Superior temporal gyrus (tissue), 1 donor: ENCODE data around the gene ARMH3.
"Not testable (repeated sequence)": the region's sequence is repeated elsewhere in the genome, so short reads cannot be mapped to it uniquely, and the experiment has no call there.

Experiments used
- DNase-seq: peaks from one replicate; pipeline ENCODE4 v3.0.0-alpha.2; 2016; ENCODE audit errors: extremely low spot score

The ARMH3 gene

DNA sequence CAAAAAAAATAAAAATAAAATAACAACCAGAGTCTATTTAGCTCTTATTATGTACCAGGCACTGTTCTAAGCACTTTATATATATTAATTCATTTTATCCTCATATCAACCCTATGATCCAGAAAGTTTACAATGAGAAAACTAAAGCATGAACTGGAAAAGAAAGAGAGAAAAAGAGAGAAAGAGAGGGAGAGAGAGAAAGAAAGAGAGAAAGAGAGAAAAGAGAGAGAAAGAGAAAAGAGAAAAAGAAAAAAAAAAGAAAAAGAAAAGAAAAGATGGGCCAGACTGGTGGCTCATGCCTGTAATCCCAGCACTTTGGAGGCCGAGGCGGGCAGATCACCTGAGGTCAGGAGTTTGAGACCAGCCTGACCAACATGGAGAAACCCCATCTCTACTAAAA lies 9.9 kb downstream of the ARMH3 start:
- no peak for DNase-seq

DNA sequence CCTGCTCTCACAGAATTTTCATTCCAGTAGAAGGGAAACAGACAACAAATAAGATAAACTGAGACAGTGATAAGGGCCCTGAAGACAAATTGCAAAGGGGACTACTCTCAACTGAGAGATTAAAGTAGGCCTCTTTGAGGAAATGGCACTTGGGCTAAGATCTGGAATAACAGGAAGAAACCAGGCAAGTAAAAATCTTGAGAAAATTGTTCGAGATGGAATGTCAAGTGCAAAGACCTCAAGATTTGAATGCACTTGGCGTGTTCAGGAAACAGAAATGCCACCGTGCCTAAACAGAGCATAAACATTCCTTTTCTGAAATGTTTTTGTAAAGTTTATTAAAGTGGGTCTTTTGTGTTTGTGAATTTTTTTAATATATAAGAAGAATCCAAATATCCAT lies 10.7 kb downstream of the ARMH3 start:
- DNase-seq: no peak

DNA sequence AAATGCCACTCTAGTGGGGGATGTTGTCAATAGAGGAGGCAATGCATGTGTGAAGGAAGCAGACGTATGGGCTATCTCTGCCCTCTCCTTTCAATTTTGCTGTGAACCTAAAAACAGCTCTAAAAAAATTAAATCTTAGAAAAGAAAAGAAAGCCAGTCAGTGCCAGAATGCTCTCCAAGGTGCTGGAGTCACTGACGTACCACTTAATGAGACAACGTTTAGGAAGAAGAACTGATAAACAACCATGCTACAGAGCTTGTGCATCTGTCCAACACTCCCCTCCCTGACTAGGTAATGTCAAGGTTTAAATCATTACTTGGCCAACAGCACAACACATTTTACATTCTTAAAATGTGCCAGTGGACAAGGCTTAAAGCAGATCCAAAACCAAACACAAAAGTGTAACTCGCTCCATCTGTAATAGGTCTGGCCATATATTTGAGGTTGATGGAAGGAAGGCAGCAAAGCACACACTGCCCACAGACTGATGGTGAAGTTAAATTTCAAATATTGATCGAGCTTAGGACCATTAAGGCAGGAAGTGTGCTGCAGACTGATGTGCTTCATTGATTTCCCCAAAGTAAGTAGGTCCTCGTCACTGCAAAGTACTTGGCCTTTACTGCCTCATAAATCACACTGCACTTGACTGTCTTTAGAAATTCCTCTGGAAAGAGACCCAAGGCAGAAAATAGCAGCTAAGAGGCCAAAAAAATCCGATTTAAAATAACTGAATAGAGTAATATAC lies 15.5 kb downstream of the ARMH3 start:
- no peak for DNase-seq

DNA sequence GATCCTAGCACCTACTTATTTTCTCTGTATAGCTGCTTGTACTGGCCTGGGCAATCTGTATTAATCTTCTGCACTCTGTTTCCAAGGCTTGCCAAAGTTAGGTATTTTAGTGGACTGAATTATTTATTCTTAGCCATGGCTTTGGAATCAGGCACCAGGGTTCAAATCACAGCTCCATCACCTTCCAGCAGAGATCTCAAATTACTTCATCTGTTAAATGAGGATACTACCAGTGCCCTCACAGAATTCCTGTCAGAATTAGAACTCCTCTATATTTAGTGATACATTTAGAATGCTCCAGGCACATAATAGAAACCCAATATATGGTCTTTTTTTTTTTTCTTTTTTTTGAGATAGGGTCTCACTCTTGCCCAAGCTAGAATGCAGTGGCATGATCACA lies 17.6 kb downstream of the ARMH3 start:
- no peak for DNase-seq

DNA sequence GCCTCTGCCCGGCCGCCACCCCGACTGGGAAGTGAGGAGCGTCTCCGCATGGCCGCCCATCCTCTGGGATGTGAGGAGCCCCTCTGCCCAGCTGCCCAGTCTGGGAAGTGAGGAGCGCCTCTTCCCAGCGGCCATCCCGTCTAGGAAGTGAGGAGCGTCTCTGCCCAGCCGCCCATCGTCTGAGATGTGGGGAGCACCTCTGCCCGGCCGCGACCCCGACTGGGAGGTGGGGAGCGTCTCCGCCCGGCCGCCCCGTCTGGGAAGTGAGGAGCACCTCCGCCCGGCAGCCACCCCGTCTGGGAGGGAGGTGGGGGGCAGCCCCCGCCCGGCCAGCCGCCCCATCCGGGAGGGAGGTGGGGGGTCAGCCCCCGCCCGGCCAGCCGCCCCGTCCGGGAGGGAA lies 20.2 kb downstream of the ARMH3 start:
- not testable (repeated sequence) for DNase-seq

DNA sequence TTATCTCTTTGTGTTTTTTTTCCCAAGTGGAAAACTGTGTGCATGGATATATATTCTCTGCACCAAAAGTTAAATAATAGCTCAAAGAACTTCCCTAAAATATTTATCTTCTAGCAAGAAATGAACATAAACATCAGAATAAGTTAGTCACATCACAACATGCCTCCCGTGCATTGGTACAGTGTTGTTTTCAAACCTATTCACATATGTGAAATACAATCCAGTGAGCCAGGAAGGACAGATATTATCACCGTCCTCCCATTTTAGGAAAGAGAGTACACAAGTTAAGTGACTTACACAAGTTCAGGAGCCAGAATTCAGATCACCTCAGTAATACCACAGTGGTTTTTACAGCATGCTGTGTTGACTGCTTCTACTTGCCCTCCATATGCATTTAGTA lies 22.2 kb downstream of the ARMH3 start:
- DNase-seq: no peak

DNA sequence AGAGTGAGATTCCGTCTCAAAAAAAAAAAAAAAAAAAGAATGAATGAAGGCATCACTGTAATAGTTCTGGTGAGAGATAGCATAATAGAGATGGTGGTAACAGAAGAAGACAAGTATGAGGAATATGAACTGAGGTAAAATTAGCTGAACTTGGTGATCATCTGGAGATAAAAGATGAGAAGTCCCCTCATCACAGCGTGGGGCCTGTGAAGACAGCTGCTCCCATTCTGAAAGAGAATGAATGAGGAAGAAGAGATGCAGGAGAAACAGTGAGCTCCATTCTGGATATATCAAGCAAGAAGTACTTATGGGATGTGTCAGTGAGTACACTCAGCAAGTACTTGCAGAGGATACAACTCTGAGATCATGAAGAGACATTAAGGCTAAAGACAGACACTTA lies 28.7 kb downstream of the ARMH3 start:
- no peak for DNase-seq

DNA sequence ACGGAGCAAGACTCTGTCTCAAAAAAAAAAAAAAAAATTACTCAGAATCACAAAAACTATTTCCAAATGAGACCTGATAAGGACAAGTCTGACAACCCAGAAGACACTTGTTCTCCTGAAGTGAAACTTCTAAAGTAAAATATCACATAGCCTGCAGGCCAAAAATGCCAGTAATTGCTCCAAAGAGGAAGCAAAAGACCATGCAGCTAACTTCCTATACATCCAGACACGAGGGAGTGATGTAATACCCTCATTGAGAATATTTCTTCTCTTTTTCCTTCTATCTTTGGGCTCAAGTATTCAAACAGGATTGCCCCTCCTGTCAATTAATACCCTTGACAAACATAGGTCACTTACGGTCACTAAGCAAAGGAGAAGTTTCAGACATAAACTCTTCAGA lies 31.2 kb downstream of the ARMH3 start:
- DNase-seq: no peak

DNA sequence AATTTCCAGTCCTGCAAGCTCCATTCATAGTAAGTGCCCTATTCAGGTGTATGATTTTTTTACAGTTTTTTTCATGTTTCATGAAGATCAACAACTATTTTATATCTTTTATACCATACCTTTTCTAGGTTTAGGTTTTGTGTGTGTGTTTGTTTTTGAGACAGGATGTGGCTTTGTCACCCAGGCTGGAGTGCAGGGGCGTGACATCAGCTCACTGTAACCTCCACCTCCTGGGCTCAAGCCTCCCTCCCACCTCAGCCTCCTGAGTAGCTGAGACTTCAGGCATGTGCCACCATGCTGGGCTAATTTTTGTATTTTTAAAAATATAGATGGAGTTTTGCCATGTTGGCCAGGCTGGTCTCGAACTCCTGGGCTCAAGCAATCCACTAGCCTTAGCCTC lies 35.0 kb downstream of the ARMH3 start:
- DNase-seq: no peak

DNA sequence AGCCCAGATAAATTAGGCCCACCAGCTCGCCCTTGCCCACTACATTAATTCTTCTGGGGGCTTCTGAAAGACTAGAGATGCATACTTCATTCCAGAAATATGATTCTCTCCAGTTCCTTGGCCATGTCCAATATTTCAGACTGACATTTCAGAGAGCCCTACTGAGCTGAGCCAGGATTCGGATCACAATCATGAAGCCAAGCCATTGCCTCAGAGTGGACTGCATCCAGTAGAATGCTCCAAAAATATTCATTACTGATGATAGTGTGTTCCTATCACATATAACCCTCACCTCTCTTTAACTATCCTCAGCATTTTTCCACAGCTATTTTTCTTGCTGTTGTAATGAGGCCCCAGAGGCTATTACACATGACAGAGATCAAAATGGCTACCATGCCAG lies 38.7 kb downstream of the ARMH3 start:
- no peak for DNase-seq

DNA sequence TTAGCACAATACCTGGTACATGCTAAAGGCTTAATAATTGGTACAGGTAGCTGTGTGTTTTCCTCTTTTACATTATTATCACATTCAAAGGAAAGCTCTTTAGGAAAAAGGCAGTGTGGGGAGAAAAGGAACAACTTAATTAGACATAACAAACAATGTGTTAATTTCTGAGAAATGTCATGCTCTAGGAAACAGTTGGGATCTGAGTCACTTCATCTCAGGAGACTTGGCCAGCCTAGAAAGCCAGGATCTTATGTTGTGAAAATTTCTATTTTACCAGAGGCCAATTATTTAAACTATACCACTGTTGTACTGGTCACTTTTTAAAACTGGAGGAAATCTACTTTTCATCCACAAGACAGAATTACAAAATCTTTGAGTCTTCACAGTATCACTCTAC lies 39.6 kb downstream of the ARMH3 start:
- no peak for DNase-seq

DNA sequence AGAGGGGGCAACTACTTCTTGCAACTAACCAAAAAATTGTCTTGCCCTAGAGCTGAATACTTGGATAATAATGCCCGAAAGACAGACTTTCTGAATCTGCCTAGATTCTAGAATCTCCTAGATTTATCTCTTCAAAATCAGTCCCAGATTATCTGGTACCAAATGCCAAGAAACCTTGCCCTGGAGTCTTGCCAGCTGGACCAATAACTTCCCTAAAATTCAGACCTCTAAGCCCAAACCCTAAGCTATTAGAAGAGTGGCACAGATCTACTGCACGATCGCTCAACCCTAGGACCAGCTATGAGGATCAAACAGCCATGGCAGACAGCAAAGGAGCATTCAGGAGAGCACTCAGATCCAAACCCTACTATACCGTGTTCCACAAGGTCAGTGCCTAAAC lies 45.0 kb downstream of the ARMH3 start:
- DNase-seq: no peak

DNA sequence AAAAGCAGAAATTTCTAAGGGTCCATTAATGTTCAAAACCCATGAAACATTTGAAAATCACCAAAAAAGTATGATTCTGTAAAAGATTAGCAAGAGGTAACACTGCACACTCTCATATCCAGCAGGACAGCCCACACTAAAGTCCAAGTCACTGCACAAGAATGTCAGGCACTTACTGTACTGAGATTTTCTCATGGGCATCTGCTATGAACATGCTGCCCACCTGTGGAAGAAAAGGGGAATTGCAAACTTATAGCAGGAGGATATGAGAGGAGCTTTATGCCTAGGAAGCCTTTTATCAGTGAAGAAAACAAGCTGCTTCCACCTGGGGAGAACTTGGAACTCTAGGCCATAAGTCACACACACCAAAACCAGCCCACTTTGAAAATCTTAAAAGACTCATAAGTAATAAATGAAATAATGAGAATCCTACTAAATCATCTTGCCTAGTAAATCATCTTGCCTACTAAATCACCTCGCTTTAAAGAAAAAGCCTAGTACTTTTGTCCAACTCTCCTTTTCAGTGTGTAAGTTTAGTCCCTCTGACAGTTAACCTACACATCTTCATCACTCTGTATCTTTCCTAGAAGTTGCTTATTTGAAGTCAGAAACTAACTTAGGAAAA lies 46.1 kb downstream of the ARMH3 start:
- DNase-seq: peak; percentile 89

DNA sequence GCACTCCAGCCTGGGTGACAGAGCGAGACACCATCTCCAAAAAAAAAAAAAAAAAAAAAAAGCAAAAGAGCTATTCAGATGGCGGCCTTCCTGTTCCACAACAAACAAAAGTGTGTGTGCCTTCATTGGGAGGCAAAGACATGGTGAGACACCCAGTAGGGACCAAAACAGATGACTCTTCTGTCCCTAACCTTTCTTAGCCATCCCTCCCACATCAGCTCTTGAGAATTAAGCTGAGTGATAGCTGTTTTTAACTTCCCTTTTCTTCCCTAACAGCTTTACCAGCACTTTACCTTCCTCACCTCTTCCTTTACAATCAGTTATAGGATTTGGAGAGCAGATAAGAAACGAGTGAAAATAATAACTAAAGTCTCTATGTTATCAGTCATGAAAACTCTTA lies 48.2 kb downstream of the ARMH3 start:
- DNase-seq: no peak

DNA sequence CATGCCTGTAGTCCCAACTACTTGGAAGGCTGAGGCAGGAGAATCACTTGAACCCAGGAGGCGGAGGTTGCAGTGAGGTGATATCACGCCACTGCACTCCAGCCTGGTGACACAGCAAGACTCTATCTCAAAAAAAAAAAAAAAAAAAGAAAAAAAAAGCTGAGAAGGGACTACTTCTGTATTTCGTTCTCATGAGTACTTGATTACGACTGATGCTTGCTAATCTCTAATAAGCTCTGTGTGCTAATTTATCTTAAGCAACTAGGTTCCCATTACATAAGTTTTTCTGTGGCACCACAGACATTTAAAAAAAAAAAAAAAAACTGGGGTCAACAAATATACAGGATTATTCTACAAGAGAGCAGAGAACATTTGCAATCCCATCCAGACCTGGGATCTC lies 48.9 kb downstream of the ARMH3 start:
- not testable (repeated sequence) for DNase-seq

DNA sequence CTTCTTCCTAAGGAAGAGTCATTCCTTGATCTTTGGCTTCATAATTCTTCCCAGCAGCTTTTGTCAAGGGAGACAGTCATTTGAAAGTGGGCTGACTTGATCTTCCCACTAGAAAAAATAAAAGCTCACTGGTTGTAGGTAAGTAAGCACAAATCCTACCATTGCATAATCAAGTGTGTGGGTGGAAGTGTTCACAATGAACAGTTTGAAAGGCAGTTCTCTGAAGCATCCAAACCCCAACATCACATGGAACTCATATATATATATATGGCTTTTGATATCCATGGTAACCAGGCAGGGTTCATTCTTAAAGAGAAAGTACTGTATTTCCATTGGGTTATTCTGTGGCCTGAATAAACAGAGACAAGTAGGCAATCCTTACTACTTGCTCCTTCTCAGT lies 51.6 kb downstream of the ARMH3 start:
- DNase-seq: peak; percentile 75

DNA sequence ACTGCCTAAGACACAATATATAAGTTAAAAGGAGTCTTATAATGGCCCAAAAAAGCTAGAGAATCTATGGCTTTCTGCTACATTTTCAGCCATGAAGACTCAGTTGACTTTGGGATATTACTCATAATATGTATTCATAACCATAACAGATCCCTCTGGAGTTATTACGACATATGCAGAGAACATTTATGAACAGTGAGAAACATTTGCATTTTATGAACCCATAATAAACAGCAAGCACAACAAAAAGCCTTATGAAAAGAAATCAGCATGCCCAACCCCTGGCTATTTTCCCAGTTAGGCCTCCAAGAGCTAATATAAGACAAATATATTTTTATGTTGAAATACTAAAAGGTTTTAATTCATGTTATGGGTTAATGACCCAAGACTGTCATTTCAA lies 52.4 kb downstream of the ARMH3 start:
- no peak for DNase-seq

DNA sequence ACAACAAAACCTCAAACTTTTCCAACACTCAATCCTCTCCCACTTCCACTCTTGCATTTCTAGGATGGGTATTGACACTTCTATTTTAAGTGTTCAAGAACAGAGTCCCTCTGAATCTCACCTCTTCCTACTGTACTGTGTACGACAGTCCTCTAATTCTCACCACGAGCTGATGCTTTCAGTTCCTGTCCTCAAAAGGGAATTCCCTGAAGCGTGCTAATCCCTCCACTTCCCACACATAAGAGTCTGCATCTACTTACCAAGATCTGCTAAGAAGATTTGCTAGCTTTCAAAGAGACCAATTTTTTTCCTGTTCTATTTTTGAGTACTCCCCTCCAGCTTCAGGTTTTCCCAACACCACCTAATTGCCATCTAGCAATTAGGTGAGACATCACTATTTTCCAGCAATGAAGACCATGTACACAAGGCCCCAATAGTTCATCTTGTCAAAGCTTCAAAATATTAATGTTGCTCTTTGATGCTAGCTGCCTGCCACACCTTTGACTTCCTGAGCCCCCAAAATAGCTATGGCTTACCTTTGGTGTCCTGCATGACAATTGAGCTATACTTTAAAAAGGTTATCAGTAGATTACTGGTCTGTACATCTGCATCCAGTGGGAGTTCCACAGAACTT lies 54.4 kb downstream of the ARMH3 start:
- DNase-seq: peak; percentile 34

DNA sequence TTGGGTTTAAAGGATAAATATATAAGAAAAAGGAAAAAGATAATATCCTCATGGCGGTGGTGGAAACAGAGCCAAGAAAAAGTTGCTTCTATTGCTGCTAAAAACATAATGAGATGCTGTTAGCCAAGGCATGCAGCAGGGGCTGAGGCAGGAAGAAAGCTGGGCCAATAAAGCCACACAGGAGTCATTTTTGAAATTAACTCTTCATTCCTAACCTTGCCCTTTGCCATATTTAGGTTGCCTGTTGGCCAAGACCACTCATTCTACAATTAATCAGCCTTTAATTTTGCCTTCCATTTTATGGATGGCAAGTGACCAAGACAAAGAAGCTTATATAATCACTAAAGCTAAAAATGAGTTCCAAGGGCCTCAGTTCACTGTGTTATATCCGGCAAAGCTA lies 58.2 kb downstream of the ARMH3 start:
- DNase-seq: no peak

DNA sequence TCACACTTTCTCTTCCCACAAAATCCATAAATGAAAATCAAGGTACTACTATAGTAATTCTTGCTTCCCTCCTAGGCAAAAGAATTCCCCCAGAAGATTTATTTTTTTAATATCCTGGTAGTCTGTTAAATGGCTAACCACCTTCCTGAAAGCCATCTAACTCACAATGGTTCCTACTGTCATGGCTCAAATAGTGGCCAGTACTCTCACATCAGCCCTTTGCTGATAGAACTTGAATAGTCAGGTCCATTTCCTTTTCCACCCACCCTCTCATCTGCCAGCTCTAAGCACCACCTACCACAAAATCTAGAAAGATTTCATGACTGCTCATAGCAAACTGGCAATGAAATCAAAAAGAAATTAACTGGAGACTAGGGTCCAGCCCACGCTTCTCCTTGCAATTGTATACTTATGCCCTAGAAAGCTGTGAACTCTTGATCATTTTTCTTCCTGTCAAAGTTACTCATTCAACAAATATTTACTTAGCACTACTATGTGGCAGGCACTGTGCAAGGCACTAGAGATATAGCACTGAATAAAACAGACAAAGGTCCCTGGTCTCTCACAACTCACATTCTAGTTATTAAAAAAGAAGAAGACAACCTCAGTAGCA lies 60.4 kb downstream of the ARMH3 start:
- DNase-seq: no peak

DNA sequence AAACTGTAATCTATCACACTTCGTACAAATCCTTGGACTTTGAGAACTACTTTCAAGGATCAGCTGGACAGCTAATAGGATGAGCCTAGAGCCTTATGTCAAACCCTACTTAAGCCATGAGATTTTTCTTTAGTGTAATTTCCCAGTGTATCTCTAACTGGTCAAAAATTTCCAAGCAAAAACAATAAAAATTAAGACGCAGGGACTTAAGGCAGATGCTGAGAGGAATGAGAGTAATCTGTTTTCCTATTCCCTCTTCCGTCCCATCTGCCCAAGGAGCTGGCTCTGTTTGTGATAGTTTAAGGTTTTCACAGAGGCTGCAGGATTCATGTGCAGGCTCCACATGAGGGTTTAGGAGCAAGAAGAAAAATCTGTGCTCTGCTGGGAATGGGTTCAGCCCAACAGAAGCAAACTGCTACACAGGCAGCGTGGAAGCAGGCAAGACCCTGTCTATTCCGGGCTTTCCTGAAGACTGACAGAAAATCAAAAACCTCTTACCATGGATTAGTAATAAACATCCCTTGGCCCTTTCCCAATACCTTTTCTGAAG lies 62.2 kb downstream of the ARMH3 start:
- peak; percentile 33 for DNase-seq

DNA sequence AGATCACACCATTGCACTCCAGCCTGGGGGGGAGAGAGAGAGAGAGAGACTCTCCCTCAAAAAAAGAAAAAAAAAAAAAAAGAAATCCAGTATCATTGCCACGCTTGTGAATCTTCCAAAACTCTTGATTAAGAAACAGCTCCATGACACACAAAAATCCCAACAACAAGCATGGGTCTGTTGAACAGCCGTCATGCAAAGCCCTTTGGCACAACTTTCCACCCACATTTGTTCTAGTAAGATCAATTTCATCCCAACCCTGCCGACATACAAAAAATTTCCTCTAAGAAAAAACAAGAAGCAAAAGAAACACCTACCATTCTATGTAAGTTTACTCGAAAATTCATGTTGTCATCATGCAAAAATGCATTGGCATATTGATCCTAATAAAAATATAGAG lies 62.8 kb downstream of the ARMH3 start:
- no peak for DNase-seq

DNA sequence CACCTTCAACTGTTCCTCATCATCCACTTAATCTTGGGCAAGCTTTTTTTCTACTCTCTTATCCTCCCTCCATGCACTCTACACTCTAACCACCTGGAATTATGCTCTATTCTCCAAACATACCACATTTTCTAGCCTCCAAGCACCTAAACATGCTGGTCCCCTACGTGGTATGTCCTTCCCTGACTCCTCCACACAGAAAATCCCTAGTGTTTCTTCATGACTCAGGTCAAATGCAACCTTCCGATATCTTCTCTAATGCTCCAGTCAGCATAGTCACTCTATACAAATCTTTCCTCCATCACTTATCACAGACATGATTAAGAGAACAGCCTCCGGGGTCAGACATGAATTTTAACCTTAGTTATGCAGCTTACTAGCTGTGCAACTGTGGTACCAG lies 68.8 kb downstream of the ARMH3 start:
- no peak for DNase-seq
